Hepatocyte (in vitro differentiated cells): ENCODE measurements around the gene EML6. TPM values are rescaled to one million over a fixed set of nuclear protein-coding genes. Genes with fewer than 3 reads are reported as not detected.

Experiments
- DNase-seq: peaks from one replicate; pipeline ENCODE4 v3.0.0-alpha.2; 2016; ENCODE audit warnings: low spot score
- H2AFZ ChIP-seq: fragments of 200-600 bp; sonication (generic); 2 replicates; pipeline ENCODE4 v1.6.0; 2016; ENCODE audit warnings: antibody characterized with exemption, mild to moderate bottlenecking
- H3K27ac ChIP-seq: fragments of 200-600 bp; sonication (generic); 2 replicates; pipeline ENCODE4 v1.5.1; 2016; ENCODE audit warnings: mild to moderate bottlenecking
- H3K27me3 ChIP-seq: fragments of 200-600 bp; sonication (generic); 2 replicates; pipeline ENCODE4 v1.6.1; 2016
- H3K36me3 ChIP-seq: fragments of 200-600 bp; sonication (generic); replicated peaks from 2 replicates; pipeline ENCODE4 v1.5.1; 2016; ENCODE audit warnings: low read depth; ENCODE audit not compliant: insufficient read depth
- H3K4me1 ChIP-seq: fragments of 200-600 bp; sonication (generic); 2 replicates; pipeline ENCODE4 v1.5.1; 2016; ENCODE audit warnings: mild to moderate bottlenecking, moderate library complexity; ENCODE audit not compliant: insufficient read depth
- H3K4me2 ChIP-seq: fragments of 200-600 bp; sonication (generic); 2 replicates; pipeline ENCODE4 v1.6.0; 2016
- H3K4me3 ChIP-seq: fragments of 200-600 bp; sonication (generic); 2 replicates; pipeline ENCODE4 v1.5.1; 2016; ENCODE audit warnings: mild to moderate bottlenecking
- H3K79me2 ChIP-seq: fragments of 200-600 bp; sonication (generic); 2 replicates; pipeline ENCODE4 v1.6.0; 2017; ENCODE audit warnings: mild to moderate bottlenecking
- H3K9me2 ChIP-seq: fragments of 200-600 bp; sonication (generic); replicated peaks from 2 replicates; pipeline ENCODE4 v1.6.0; 2017; ENCODE audit warnings: mild to moderate bottlenecking; ENCODE audit not compliant: insufficient read depth
- H3K9me3 ChIP-seq: fragments of 200-600 bp; sonication (generic); 2 replicates; pipeline ENCODE4 v1.5.1; 2016; ENCODE audit warnings: low read depth, mild to moderate bottlenecking
- H4K20me1 ChIP-seq: fragments of 200-600 bp; sonication (generic); 2 replicates; pipeline ENCODE4 v1.6.0; 2016; ENCODE audit warnings: mild to moderate bottlenecking; ENCODE audit not compliant: insufficient read depth, poor library complexity, severe bottlenecking
- EZH2 ChIP-seq: fragments of 200-600 bp; sonication (generic); IDR thresholded peaks from 2 replicates; pipeline ENCODE4 v1.6.1; 2016; ENCODE audit warnings: antibody characterized with exemption, mild to moderate bottlenecking, borderline replicate concordance
- EZH2phosphoT487 ChIP-seq: fragments of 200-600 bp; sonication (generic); IDR thresholded peaks from one replicate; pipeline ENCODE4 v1.6.1; 2018; ENCODE audit warnings: antibody characterized with exemption, mild to moderate bottlenecking, low read depth, moderate library complexity; ENCODE audit not compliant: unreplicated experiment, severe bottlenecking
- WGBS: methylation state at CpG from one replicate; pipeline ENCODE4 v1.1.6; 2016; ENCODE audit warnings: low lambda C conversion rate; ENCODE audit errors: missing lambda C conversion rate; 5-methylcytosine and 5-hydroxymethylcytosine counted together
- polyA plus RNA-seq: library from polyadenylated mRNA; unstranded; fragments of >200 nt; fragmentation: Nextera tagmentation; extraction: Ambion mirVana; gene quantifications from 2 replicates; pipeline ENCODE4 v1.2.1, GENCODE V29; 2016
- total RNA-seq: library from RNA; depleted of rRNA; stranded (reverse); fragments of >200 nt; gene quantifications from 2 replicates; pipeline ENCODE4 v1.2.3, GENCODE V29; 2014
- TF ChIP-seq, protein P1 (sequence below): fragments of 200-600 bp; sonication (generic); IDR thresholded peaks from 2 replicates; pipeline ENCODE4 v1.5.1; 2016; ENCODE audit warnings: antibody characterized with exemption, mild to moderate bottlenecking; ENCODE audit not compliant: poor library complexity

EML6 gene
- total and polyA plus RNA-seq, 2 experiments from 2014 or later: 1.9 to 4.0 TPM

DNA sequence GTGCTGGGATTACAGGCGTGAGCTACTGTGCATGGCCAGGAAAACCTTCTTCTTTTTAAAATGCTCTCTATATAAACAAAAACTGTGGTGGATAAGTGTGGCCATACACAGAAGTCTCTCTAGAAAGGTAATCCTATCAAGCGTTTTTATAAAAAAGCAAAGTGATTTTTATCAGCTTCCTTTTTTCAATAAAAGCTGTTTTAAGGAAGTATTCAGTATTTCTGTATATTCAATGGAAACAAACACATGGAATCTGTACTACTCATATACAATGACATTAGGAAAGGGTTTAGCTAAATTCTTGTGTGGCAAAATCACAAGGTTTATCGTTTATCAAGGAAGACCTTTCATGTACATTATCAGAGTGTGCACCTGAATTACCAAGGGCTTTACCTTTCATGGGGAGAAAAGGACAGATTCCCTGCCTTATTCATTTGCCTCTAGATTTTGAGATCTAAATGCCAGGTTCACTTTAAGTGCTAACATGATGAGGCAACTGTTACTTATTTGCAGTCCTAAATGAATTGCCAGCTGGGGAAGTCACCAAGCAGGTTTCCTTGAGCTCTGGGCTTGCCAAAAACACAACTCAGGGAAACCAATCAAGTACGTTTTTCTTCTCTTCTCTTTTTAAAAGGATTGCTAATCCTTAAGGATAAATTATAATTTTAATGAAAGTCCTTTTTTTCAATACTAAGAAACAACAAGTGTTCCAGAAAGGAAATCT is 256.0 kb downstream of the EML6 start:
- TF ChIP-seq, protein P1, sequence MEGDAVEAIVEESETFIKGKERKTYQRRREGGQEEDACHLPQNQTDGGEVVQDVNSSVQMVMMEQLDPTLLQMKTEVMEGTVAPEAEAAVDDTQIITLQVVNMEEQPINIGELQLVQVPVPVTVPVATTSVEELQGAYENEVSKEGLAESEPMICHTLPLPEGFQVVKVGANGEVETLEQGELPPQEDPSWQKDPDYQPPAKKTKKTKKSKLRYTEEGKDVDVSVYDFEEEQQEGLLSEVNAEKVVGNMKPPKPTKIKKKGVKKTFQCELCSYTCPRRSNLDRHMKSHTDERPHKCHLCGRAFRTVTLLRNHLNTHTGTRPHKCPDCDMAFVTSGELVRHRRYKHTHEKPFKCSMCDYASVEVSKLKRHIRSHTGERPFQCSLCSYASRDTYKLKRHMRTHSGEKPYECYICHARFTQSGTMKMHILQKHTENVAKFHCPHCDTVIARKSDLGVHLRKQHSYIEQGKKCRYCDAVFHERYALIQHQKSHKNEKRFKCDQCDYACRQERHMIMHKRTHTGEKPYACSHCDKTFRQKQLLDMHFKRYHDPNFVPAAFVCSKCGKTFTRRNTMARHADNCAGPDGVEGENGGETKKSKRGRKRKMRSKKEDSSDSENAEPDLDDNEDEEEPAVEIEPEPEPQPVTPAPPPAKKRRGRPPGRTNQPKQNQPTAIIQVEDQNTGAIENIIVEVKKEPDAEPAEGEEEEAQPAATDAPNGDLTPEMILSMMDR: no peak
- TF ChIP-seq EZH2 (no peak), EZH2phosphoT487 (no peak)
- Histone ChIP-seq H3K9me3 (no peaks in the 10 kb centered on the region), H2AFZ (no peak overlapping the region), H3K27me3 (no peaks in the 10 kb centered on the region), H3K27ac (no peak overlapping the region), H3K79me2 (peaks cover 98% of the 10 kb centered on the region), H3K4me3 (no peak overlapping the region), H3K4me1 (peaks cover 16% of the 10 kb centered on the region), H3K9me2 (no peaks in the 10 kb centered on the region), H3K4me2 (no peak overlapping the region), H3K36me3 (no peaks in the 10 kb centered on the region), H4K20me1 (peaks cover 81% of the 10 kb centered on the region)
- no peak for DNase-seq
- 71% methylated on average over 4 of the region's 4 CpGs for WGBS

DNA sequence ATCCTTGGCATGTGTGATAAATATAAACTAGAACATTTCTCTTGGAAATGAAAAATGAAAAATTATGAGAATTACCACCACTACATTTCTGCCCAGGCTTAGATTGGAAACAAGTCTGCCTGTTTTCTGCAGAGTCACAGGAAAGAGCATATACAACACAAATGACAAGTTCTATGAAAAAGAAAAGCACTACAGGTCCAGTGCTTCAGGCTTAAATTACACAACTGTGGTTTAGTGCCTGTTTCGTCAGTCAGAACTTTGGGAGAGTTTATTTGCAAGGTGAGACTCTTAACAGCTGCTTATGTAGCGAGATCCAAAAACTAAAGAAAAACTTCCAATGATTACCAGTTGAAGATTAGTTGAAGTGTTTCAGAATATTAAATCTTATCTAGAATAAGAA is 257.9 kb downstream of the EML6 start:
- no peaks in the 10 kb centered on the region for H3K27me3 ChIP-seq
- peaks cover 98% of the 10 kb centered on the region for H3K79me2 ChIP-seq
- WGBS: 82% methylated on average over 2 of the region's 2 CpGs
- H3K4me2 ChIP-seq: no peak overlapping the region
- peaks cover 12% of the 10 kb centered on the region for H3K4me1 ChIP-seq
- no peaks in the 10 kb centered on the region for H3K9me2 ChIP-seq
- H3K36me3 ChIP-seq: no peaks in the 10 kb centered on the region
- peaks cover 80% of the 10 kb centered on the region for H4K20me1 ChIP-seq
- DNase-seq: no peak
- H3K9me3 ChIP-seq: no peaks in the 10 kb centered on the region
- no peak overlapping the region for H2AFZ ChIP-seq
- no peak overlapping the region for H3K4me3 ChIP-seq
- TF ChIP-seq EZH2 (no peak), EZH2phosphoT487 (no peak)
- TF ChIP-seq, protein P1: no peak
- H3K27ac ChIP-seq: no peak overlapping the region

DNA sequence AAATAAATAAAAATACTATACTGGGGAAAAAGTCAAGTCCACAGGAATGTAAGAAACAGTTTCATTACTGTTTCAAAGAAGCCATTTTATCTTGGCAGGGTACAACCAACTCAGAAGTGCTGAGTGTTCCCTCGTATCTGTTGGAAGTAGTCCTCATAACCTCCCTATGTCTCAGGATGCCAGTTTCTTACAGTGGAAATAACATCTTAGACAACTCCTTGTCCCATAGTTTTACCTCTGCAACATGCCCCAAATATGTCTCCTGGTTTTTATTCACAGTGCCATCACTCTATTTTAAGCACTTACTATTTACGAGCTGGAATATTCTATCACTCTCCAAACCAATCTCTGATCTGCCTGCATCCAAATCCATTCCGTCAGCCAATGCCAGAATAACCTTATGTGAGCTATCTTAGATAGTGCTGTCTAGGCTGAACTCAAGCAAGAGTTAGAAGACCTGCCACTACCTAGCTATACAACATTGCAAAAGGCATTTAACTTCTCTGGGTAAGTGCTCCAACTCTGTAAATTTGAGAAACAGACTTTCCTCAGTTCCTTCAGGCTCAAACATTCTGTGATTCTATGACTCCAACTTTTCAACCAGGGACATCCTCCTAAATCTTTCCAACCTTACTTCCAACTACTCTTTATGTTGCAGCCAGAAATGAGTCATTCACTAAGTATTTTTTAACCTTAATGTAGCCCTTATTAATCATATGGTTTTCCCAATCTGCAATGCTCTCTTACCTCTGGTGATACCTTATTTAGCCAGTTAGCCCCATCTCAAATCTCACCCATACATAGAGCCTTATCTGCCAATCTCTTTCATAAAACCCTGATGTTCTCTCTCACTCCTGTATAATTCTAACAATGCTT is 260.1 kb downstream of the EML6 start:
- Histone ChIP-seq H2AFZ (no peak overlapping the region), H3K36me3 (no peaks in the 10 kb centered on the region), H3K27ac (no peak overlapping the region), H3K79me2 (peaks cover 99% of the 10 kb centered on the region), H3K4me2 (no peak overlapping the region), H3K27me3 (no peaks in the 10 kb centered on the region), H3K4me3 (no peak overlapping the region), H3K9me2 (no peaks in the 10 kb centered on the region), H4K20me1 (peaks cover 83% of the 10 kb centered on the region), H3K9me3 (no peaks in the 10 kb centered on the region), H3K4me1 (no peaks in the 10 kb centered on the region)
- 76% methylated on average over 3 of the region's 3 CpGs for WGBS
- TF ChIP-seq EZH2 (no peak), EZH2phosphoT487 (no peak)
- TF ChIP-seq, protein P1: no peak
- no peak for DNase-seq
